Ectodermal cell (in vitro differentiated cells): ENCODE results near the gene ZNF613. TPM values are rescaled to one million over a fixed set of nuclear protein-coding genes. Genes with fewer than 3 reads are reported as not detected.

Experiments
- H3K27ac ChIP-seq: 2 replicates; pipeline ENCODE4 v1.7.0; 2013; ENCODE audit warnings: mild to moderate bottlenecking, low read depth, low read length; ENCODE audit not compliant: insufficient read depth, poor library complexity, severe bottlenecking
- H3K27me3 ChIP-seq: 2 replicates; pipeline ENCODE4 v1.7.0; 2013; ENCODE audit warnings: mild to moderate bottlenecking, low read length; ENCODE audit not compliant: insufficient read depth, control insufficient read depth, poor library complexity, severe bottlenecking
- H3K36me3 ChIP-seq: one replicate; pipeline ENCODE4 v1.7.0; 2013; ENCODE audit warnings: low read length; ENCODE audit not compliant: control insufficient read depth, insufficient read depth
- H3K4me1 ChIP-seq: one replicate; pipeline ENCODE4 v1.7.0; 2013; ENCODE audit warnings: low read length; ENCODE audit not compliant: control insufficient read depth, insufficient read depth
- H3K4me3 ChIP-seq: 2 replicates; pipeline ENCODE4 v1.7.0; 2013; ENCODE audit warnings: low read depth, low read length, control low read depth; ENCODE audit not compliant: insufficient read depth
- H3K9me3 ChIP-seq: 2 replicates; pipeline ENCODE4 v1.7.0; 2013; ENCODE audit warnings: mild to moderate bottlenecking, low read length, moderate library complexity; ENCODE audit not compliant: control insufficient read depth
- WGBS, 2 experiments: methylation state at CpG; one replicate each; pipeline ENCODE4 v1.1.7; 2013; ENCODE audit warnings: missing lambda C conversion rate in 2 of 2; 5-methylcytosine and 5-hydroxymethylcytosine counted together
- polyA plus RNA-seq, 4 experiments: library from polyadenylated mRNA; stranded (reverse); fragments of 50-300 nt; gene quantifications; one replicate each; pipeline ENCODE4 v1.2.3, GENCODE V29; 2013

ZNF613 gene
- polyA plus RNA-seq (2013, experiment 1 of 4) = 10.6 TPM
- polyA plus RNA-seq (2013, experiment 2 of 4) = 13.4 TPM
- polyA plus RNA-seq (2013, experiment 3 of 4) = 11.7 TPM
- polyA plus RNA-seq (2013, experiment 4 of 4) = 12.9 TPM

- H3K9me3 ChIP-seq = peaks cover 2% of the 10 kb centered on the region
- 0 to 1% methylated on average over 52 of the region's 52 CpGs for WGBS, 2 experiments
These were observed at the start of gene ZNF613 for GRCh38 chr19:51926784-51927741. ZNF613 (plus strand) TSS chr19:51927472; CDS start chr19:51936221, 8,749 bp downstream.

GRCh38 chr19:51882518-51882917, 44.8 kb upstream of the ZNF613 start:
- Histone ChIP-seq H3K27me3 (no peaks in the 10 kb centered on the region), H3K27ac (no peak overlapping the region), H3K4me3 (no peak overlapping the region), H3K9me3 (peaks cover 2% of the 10 kb centered on the region), H3K36me3 (peaks cover 34% of the 10 kb centered on the region), H3K4me1 (no peaks in the 10 kb centered on the region)
- 90 to 93% methylated on average over 3 of the region's 3 CpGs for WGBS, 2 experiments

More at GRCh38 chr19:51926784-51927741, at the start of gene ZNF613:
- peaks cover 3% of the 10 kb centered on the region for H3K36me3 ChIP-seq
- peak within 1 kb of the TSS; percentile 61 for H3K4me3 ChIP-seq
- no peaks in the 10 kb centered on the region for H3K4me1 ChIP-seq
- no peaks in the 10 kb centered on the region for H3K27me3 ChIP-seq
- H3K27ac ChIP-seq = peak within 1 kb of the TSS; percentile 78

DNA sequence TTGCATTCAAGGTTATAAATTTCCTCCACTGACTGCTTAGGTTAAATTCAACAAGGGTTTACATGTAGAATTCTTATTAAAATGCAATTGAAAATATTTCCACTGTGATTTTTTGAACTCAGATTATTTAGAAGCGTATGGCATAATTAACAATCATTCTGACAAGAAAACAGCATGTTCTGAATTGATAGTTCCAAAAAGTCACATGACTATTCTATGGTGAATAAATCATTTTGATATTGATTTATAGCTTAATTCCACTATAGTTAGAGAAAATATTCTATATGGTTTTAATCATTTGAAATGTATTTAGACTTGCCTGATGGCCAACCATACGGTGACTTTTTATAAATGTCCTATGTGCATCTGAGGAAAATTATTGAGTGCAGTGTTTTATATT, 42.6 kb upstream of the ZNF613 start:
- H3K4me3 ChIP-seq = no peak overlapping the region
- WGBS, 2 experiments = 86 to 100% methylated on average over 1 of the region's 2 CpGs
- peaks cover under 1% of the 10 kb centered on the region for H3K9me3 ChIP-seq
- no peak overlapping the region for H3K27ac ChIP-seq
- H3K4me1 ChIP-seq = no peaks in the 10 kb centered on the region
- no peaks in the 10 kb centered on the region for H3K27me3 ChIP-seq
- H3K36me3 ChIP-seq = peaks cover 33% of the 10 kb centered on the region

DNA sequence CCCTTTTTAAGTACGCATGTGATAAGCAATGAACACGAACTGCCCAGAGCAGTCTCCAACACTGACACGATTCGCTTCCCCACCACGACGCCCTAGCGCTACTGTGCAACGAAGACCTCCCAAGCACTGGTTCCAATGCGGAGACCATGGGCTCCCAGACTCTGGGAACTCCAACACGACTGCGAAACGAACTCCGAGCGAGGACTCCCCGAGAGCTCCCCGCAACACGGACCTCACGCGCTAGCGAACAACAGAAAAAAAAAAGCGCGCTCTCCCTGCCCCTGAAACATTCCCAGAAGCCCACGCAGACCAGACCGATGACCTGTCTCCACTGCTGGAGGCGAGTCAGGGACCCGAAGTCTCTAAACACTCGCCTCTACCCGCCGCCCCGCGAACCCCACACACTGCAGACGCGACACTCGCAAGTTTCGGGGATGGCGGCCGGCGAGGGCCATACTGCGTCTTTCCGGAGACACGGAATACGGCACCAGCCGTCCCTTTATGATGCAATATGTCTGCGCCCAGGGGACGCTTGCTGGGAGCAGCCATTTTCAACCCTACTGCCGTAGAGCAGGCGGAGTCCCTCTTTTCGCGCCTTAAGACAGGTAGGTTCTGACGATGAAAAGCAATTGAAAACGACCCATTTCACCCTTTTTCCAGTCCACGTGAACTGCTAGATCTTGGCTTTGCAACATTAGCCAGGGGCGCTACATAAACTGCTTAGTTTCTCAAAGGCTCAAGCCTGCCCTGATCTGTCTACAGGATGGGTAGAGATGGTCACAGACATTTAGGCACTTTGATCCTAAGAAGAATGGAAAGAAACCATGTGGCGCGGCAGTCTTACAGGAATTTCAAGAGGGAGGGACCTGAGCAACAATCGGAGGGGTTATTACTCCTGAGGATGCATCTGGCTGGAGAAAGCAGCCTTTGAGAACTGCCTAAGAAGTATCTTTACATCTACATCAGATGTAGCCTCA, 39.5 kb upstream of the ZNF613 start, which contains the start of gene ZNF577:
Gene ZNF577 (minus strand): TSS at position 430 of the 977 bp plus-strand sequence. CDS start 7,569 bp downstream, outside the sequence.
- Histone ChIP-seq H3K27me3 (no peaks in the 10 kb centered on the region), H3K4me3 (peak within 1 kb of the TSS; percentile 42), H3K36me3 (peaks cover 45% of the 10 kb centered on the region), H3K4me1 (no peaks in the 10 kb centered on the region), H3K27ac (peak within 1 kb of the TSS; percentile 28), H3K9me3 (peaks cover 8% of the 10 kb centered on the region)
- 28 to 30% methylated on average over 56 of the region's 56 CpGs for WGBS, 2 experiments

DNA sequence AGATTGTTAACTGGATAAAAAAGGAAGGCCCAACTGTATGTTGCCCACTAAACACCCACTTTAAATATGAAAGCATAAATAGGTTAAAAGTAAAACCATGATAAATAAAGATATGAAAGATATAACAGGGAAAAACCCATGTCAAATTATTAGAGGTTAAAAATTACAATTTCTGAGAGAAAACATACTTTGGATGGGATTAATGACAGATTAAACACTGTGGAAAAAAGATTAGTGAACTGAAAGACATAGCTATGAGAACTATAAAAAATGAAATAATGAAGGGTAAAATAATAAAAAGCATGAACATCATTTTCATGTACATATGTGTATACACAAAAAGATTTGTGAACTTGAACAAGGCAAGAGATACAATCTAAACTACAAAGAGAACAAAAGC, 37.3 kb upstream of the ZNF613 start:
- no peak overlapping the region for H3K4me3 ChIP-seq
- H3K27me3 ChIP-seq = no peaks in the 10 kb centered on the region
- no peak overlapping the region for H3K27ac ChIP-seq
- H3K4me1 ChIP-seq = no peaks in the 10 kb centered on the region
- peaks cover 61% of the 10 kb centered on the region for H3K36me3 ChIP-seq
- peaks cover 8% of the 10 kb centered on the region for H3K9me3 ChIP-seq

GRCh38 chr19:51891193-51891747, 36.0 kb upstream of the ZNF613 start:
- WGBS, 2 experiments = 96 to 97% methylated on average over 10 of the region's 10 CpGs
- no peak overlapping the region for H3K4me3 ChIP-seq
- peaks cover 8% of the 10 kb centered on the region for H3K9me3 ChIP-seq
- H3K36me3 ChIP-seq = peaks cover 74% of the 10 kb centered on the region
- no peaks in the 10 kb centered on the region for H3K27me3 ChIP-seq
- H3K4me1 ChIP-seq = no peaks in the 10 kb centered on the region
- no peak overlapping the region for H3K27ac ChIP-seq

- 87 to 90% methylated on average over 4 of the region's 4 CpGs for WGBS, 2 experiments
- no peak overlapping the region for H3K4me3 ChIP-seq
- H3K4me1 ChIP-seq = no peaks in the 10 kb centered on the region
- peaks cover 51% of the 10 kb centered on the region for H3K36me3 ChIP-seq
- H3K9me3 ChIP-seq = no peaks in the 10 kb centered on the region
- H3K27ac ChIP-seq = no peak overlapping the region
- no peaks in the 10 kb centered on the region for H3K27me3 ChIP-seq
These were observed 25.4 kb upstream of the ZNF613 start for GRCh38 chr19:51901860-51902259.

DNA sequence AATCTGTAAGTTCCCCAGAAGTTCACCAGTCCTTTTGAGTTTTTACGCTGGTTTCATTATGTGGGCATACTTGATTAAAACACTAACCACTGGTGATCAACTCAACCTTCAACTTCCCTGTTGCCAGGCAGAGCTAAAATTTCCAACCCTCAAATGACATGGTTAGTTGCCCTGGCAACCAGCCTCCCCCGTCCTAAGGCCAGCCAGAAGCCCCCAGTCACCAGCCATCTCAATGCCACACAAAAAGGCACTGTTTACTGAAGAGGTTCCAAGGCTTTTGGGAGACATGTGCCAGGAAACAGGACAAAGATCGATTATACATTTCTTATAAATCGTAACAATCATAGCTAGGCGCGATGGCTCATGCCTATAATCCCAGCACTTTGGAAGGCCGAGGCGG, 24.1 kb upstream of the ZNF613 start:
- WGBS, 2 experiments = 81% methylated on average over 8 of the region's 8 CpGs
- Histone ChIP-seq H3K27me3 (no peaks in the 10 kb centered on the region), H3K27ac (no peak overlapping the region), H3K36me3 (peaks cover 38% of the 10 kb centered on the region), H3K9me3 (no peaks in the 10 kb centered on the region), H3K4me1 (no peaks in the 10 kb centered on the region), H3K4me3 (peak overlapping the region; percentile 91)

GRCh38 chr19:51904331-51905165, 22.7 kb upstream of the ZNF613 start, which contains the start of gene ZNF649:
ZNF649 (minus strand) TSS chr19:51905017; CDS start chr19:51900107, 4,910 bp downstream.
- H3K27ac ChIP-seq = peak within 1 kb of the TSS; percentile 44
- WGBS, 2 experiments = 0 to 1% methylated on average over 43 of the region's 43 CpGs
- H3K9me3 ChIP-seq = no peaks in the 10 kb centered on the region
- no peaks in the 10 kb centered on the region for H3K4me1 ChIP-seq
- peak within 1 kb of the TSS; percentile 91 for H3K4me3 ChIP-seq
- H3K27me3 ChIP-seq = no peaks in the 10 kb centered on the region
- H3K36me3 ChIP-seq = peaks cover 26% of the 10 kb centered on the region
